Right ventricle myocardium inferior (tissue), 1 donor: ENCODE data around the gene ANKS1B. TPM values are rescaled to one million over a fixed set of nuclear protein-coding genes. Genes with fewer than 3 reads are reported as not detected.
A peak's percentile ranks its signal among the peaks of the same experiment; 100 is the strongest.
"Not testable (repeated sequence)": the region's sequence is repeated elsewhere in the genome, so short reads cannot be mapped to it uniquely, and the experiment has no call there.

Source experiments
- ATAC-seq: fragments of 200-7000 bp; cut with Tn5 transposase; one replicate; pipeline ENCODE4 v1.9.1; 2020; ENCODE audit warnings: mild to moderate bottlenecking, moderate library complexity
- DNase-seq: peaks from one replicate; pipeline ENCODE4 v3.0.0; 2021; ENCODE audit errors: missing footprints
- intact Hi-C: fragments of 100-400 bp; cut with DNase I; formaldehyde crosslinking; loops from one replicate; pipeline ENCODE4 v1.11.0; 2022
- total RNA-seq: library from RNA; stranded (reverse); fragmentation: NEBNext Ultra II Directional; extraction: Animal tissue kit (Norgen Biotek cat#: 25700); gene quantifications from one replicate; pipeline ENCODE4 v1.2.1, GENCODE V29; 2021
- donor health status: DM: no; HTN: yes; CAD: no; lungs with severe emphysema.

ANKS1B gene
- total RNA-seq, 1 donor from 2014 or later: 2.3 TPM

GRCh38 chr12:99649551-99649950 is 335.2 kb downstream of the ANKS1B start:
- intact Hi-C loops: no loop called here
- ATAC-seq (no peak), DNase-seq (no peak)

- ATAC-seq (no peak), DNase-seq (no peak)
- intact Hi-C loops: no loop called here
Measured at GRCh38 chr12:99648183-99648582, 336.6 kb downstream of the ANKS1B start.

- DNase-seq: no peak
- no peak for ATAC-seq
- intact Hi-C loops: no loop called here
Measured at GRCh38 chr12:99647453-99647852, 337.3 kb downstream of the ANKS1B start, which contains the start of gene GARIN6. GARIN6 (plus strand) TSS chr12:99647753; CDS start chr12:99648175, 422 bp downstream.

GRCh38 chr12:99644629-99645028 is 340.1 kb downstream of the ANKS1B start:
- intact Hi-C loops: no loop called here
- DNase-seq: no peak
- no peak for ATAC-seq

- intact Hi-C loops: no loop called here
- DNase-seq (no peak), ATAC-seq (no peak)
Measured at GRCh38 chr12:99627459-99627858, 357.3 kb downstream of the ANKS1B start.

GRCh38 chr12:99624591-99624990 is 360.1 kb downstream of the ANKS1B start:
- DNase-seq, intact Hi-C loops, ATAC-seq: not testable (repeated sequence)

- DNase-seq: no peak
- intact Hi-C loops: no loop called here
- no peak for ATAC-seq
Measured at GRCh38 chr12:99620159-99620479, 364.6 kb downstream of the ANKS1B start.

- DNase-seq (no peak), ATAC-seq (no peak)
Measured at GRCh38 chr12:99619389-99620158, 365.2 kb downstream of the ANKS1B start.

GRCh38 chr12:99618657-99619056 is 366.1 kb downstream of the ANKS1B start:
- no peak for DNase-seq
- no peak for ATAC-seq
- intact Hi-C loops: no loop called here

More at GRCh38 chr12:99619389-99620158, 365.2 kb downstream of the ANKS1B start:
- intact Hi-C loops: no loop called here

- no peak for DNase-seq
- no peak for ATAC-seq
- intact Hi-C loops: no loop called here
Measured at GRCh38 chr12:99611599-99611998, 373.1 kb downstream of the ANKS1B start.

- no peak for DNase-seq
- no peak for ATAC-seq
- intact Hi-C loops: no loop called here
Measured at GRCh38 chr12:99611117-99611516, 373.6 kb downstream of the ANKS1B start.

GRCh38 chr12:99609455-99610181 is 375.1 kb downstream of the ANKS1B start:
- ATAC-seq (no peak), DNase-seq (no peak)
- intact Hi-C loops: no loop called here

GRCh38 chr12:99600388-99600787 is 384.3 kb downstream of the ANKS1B start:
- intact Hi-C loops: no loop called here
- no peak for ATAC-seq
- DNase-seq: no peak

GRCh38 chr12:99598785-99599184 is 386.0 kb downstream of the ANKS1B start:
- ATAC-seq (no peak), DNase-seq (no peak)
- intact Hi-C loops: no loop called here

GRCh38 chr12:99596762-99597161 is 388.0 kb downstream of the ANKS1B start:
- DNase-seq (no peak), ATAC-seq (no peak)
- intact Hi-C loops: no loop called here

GRCh38 chr12:99577125-99577524 is 407.6 kb downstream of the ANKS1B start:
- DNase-seq, intact Hi-C loops, ATAC-seq: not testable (repeated sequence)

- ATAC-seq: no peak
- no peak for DNase-seq
- intact Hi-C loops: no loop called here
Measured at GRCh38 chr12:99573980-99574379, 410.8 kb downstream of the ANKS1B start.

GRCh38 chr12:99567072-99567471 is 417.7 kb downstream of the ANKS1B start:
- DNase-seq (no peak), ATAC-seq (no peak)
- intact Hi-C loops: no loop called here

- ATAC-seq: no peak
- intact Hi-C loops: no loop called here
Measured at GRCh38 chr12:99558109-99558508, 426.6 kb downstream of the ANKS1B start.

GRCh38 chr12:99553461-99553860 is 431.3 kb downstream of the ANKS1B start:
- ATAC-seq (no peak), DNase-seq (no peak)
- intact Hi-C loops: no loop called here

More at GRCh38 chr12:99558109-99558508, 426.6 kb downstream of the ANKS1B start:
- DNase-seq: peak; percentile 17
